Measurements from ENCODE around the gene NELL2. TPM values are rescaled to one million over a fixed set of nuclear protein-coding genes. Genes with fewer than 3 reads are reported as not detected.

The NELL2 gene
- total RNA-seq, 1 experiment from 2014 or later: 1.1 TPM

GRCh38 chr12:44829045-44829444 is 47.1 kb downstream of the NELL2 start:
- no peak for TF ChIP-seq MAX (IDR thresholded peaks at IDR 0.05)
- TF ChIP-seq ATF3 (IDR thresholded peaks at IDR 0.05): no peak
- TF ChIP-seq SIN3A (IDR thresholded peaks at IDR 0.05; ENCODE audit: low read depth): no peak
- TF ChIP-seq RAD21 (IDR thresholded peaks at IDR 0.05; ENCODE audit: low read depth): no peak
- no peak for TF ChIP-seq YY1 (IDR thresholded peaks at IDR 0.05; ENCODE audit: extremely low read depth, insufficient replicate concordance, low read depth, low read length)
- TF ChIP-seq TCF7L2 (IDR thresholded peaks at IDR 0.05; ENCODE audit: borderline replicate concordance, extremely low read depth, insufficient read depth, insufficient read length): no peak
- TF ChIP-seq ZFX (IDR thresholded peaks at IDR 0.05): no peak
- TF ChIP-seq SRF (IDR thresholded peaks at IDR 0.05; ENCODE audit: low read depth): no peak
- TF ChIP-seq POLR2A (IDR thresholded peaks at IDR 0.05; ENCODE audit: borderline replicate concordance, extremely low read depth, insufficient read depth, insufficient read length): no peak
- no peak for TF ChIP-seq POLR2AphosphoS5 (IDR thresholded peaks at IDR 0.05; ENCODE audit: low read depth, low read length)
- TF ChIP-seq EZH2 (IDR thresholded peaks at IDR 0.05): no peak
- TF ChIP-seq JUND (IDR thresholded peaks at IDR 0.05): no peak
- TF ChIP-seq ZNF274 (IDR thresholded peaks at IDR 0.05; ENCODE audit: low read depth, low read length): no peak
- TF ChIP-seq CEBPB (IDR thresholded peaks at IDR 0.05; ENCODE audit: low read depth): no peak
- TF ChIP-seq ZBTB33 (IDR thresholded peaks at IDR 0.05; ENCODE audit: extremely low read depth, insufficient replicate concordance, low read length): no peak
- no peak for TF ChIP-seq ELF1 (IDR thresholded peaks at IDR 0.05; ENCODE audit: borderline replicate concordance, low read depth)
- Histone ChIP-seq H3K9me3 (ENCODE audit: control insufficient read depth in 1 of 2, insufficient read depth in 1 of 2, low read depth in 1 of 2, low read length in 2 of 2) (no peaks in the 10 kb centered on the region), H3K4me3 (replicated peaks in 1 of 2; ENCODE audit: low read depth in 1 of 2, low read length in 2 of 2) (no peak overlapping the region), H3K4me2 (ENCODE audit: low read length) (no peak overlapping the region), H3K4me1 (ENCODE audit: control insufficient read depth in 1 of 2, insufficient read depth in 2 of 2, low read length in 2 of 2) (no peaks in the 10 kb centered on the region), H4K20me1 (ENCODE audit: insufficient read depth) (no peaks in the 10 kb centered on the region), H3K36me3 (ENCODE audit: control insufficient read depth in 1 of 2, insufficient read depth in 2 of 2, low read length in 2 of 2) (no peaks in the 10 kb centered on the region), H3K27ac (ENCODE audit: low read depth, low read length) (no peak overlapping the region), H3K79me2 (ENCODE audit: insufficient read depth, low read length) (no peaks in the 10 kb centered on the region), H3K9ac (ENCODE audit: low read length) (no peak overlapping the region), H3K27me3 (ENCODE audit: insufficient read depth, low read length) (no peaks in the 10 kb centered on the region), H3K9me2 (ENCODE audit: insufficient read depth) (no peaks in the 10 kb centered on the region), H2AFZ (ENCODE audit: low read depth, low read length, poor library complexity, severe bottlenecking) (no peak overlapping the region)
- ATAC-seq (no peak), DNase-seq (ENCODE audit: low read depth, low spot score) (no peak)
- no TSS peak for BruUV-seq (replicated peaks)
- intact Hi-C loops (cut with micrococcal nuclease): no loop called here
- ChIA-PET CTCF (no interaction called here), RAD21 (ENCODE audit: low non-redundant PET in 1 of 2, low total read pairs in 2 of 2, uncharacterized antibody in 2 of 2, unreplicated experiment in 2 of 2) (no interaction called here), POLR2A (no interaction called here)

Measured in HCT116 (cell line).